ENCODE data around the gene PKP2.

PKP2 gene

DNA sequence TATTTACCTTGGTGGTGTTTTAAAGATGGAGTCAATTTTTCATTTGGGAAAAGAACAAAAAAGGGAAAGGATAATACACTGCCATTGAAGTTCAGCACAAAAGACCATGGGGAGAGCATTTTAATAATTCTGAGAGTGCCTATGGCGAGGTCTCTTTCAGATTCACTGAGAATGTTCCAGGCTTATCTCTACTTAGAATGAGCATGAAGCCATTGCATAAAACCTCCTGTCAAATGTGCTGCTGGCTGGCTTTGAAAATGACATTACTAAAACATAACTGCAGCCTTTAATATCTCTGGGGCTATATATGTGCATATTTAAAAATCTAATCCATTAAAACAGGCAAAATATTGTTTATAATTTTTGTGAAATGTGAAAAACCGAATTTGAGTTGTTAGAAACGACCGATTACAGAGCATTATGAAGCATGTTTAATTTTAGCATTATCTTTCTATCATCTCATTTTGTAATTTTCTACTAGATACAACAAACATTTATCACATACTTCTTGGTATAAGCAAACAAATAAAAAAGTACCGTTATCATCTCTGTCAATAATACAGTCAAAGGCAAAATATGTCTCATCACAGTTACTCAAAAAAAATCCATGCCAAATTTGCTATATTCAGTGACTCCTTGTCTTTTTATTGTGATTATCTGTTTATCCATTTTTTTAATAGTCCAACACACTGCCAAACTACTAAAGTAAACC is 95.2 kb downstream of the PKP2 start:
- no peak for DNase-seq

- no peak for DNase-seq
Measured at GRCh38 chr12:32794281-32794680, 102.3 kb downstream of the PKP2 start.

DNA sequence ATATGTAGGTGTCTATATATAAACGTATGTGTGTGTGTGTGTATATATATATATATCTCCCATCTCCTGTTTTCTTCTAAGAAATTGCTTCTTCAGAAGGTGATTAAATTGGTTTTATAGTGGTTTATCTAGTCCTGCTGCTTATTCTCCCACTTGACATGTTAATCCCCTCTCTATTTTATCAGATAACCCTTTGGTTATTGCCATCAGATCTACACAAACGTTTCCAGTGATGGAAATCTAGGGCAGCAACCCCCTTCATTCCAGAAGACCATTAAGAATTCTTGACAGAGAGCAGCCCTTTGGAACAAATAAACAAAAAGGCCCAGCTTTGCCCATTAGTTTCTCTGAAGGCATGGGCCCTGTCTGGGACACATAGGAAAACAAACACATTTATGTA is 106.7 kb downstream of the PKP2 start:
- DNase-seq = no peak

DNA sequence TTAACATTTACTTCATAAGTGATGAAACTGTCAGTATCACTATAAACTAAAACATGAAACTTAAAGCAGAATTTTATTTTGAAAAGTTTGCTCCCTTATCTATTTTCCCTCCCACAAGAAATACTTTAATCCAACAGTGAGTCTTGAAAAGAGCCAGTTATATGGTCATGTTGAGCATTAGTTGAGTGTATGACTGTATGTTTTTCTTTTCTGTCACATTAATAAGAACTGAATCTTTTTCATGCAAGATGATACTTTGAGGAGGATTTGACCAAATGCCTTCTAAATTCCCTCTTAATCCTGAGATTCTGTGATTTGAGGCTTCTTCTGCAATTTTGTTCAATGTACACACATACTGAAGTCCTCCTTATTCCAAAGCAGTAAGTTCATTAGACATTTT is 107.1 kb downstream of the PKP2 start:
- no peak for DNase-seq

DNA sequence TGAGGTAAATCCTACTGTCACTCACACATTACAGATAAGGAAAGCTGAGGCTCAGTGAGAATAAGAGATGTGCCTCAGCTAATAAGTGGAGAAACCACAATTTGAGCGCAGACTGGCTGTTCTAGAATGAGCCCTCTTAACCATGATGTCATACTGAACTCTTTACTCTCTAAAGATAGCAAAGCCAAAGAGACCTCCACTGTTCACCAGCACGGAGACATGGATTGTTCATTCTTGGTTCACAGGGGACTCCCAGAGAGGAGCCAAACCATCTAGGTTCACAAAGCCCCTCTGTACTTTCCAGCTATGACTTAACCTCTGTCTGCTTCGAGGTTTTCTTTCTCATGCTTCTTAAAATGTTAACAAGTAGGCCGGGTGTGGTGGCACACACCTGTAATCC is 108.2 kb downstream of the PKP2 start:
- no peak for DNase-seq

DNA sequence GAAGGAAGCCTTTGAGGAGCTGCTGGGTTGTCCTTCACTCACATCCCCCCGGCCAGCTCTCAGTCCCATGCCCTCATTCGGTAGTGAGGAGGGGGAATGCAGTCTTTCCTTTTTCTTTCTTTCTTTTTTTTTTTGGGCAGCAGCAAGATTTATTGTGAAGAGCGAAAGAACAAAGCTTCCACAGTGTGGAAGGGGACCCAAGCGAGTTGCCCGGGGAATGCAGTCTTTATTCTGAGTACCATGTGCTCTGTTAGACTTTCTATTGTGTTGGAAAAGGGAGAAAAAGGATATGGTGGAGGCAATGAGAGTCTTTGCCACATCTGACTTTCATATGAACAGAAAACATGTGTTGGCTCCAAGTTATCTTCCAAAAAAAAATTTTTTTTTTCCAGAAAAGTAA is 111.0 kb downstream of the PKP2 start:
- DNase-seq = no peak

- no peak for DNase-seq
Measured at GRCh38 chr12:32783029-32783428, 113.5 kb downstream of the PKP2 start.

- DNase-seq = no peak
Measured at GRCh38 chr12:32780071-32780470, 116.5 kb downstream of the PKP2 start.

- DNase-seq = no peak
Measured at GRCh38 chr12:32777691-32778175, 118.8 kb downstream of the PKP2 start.

DNA sequence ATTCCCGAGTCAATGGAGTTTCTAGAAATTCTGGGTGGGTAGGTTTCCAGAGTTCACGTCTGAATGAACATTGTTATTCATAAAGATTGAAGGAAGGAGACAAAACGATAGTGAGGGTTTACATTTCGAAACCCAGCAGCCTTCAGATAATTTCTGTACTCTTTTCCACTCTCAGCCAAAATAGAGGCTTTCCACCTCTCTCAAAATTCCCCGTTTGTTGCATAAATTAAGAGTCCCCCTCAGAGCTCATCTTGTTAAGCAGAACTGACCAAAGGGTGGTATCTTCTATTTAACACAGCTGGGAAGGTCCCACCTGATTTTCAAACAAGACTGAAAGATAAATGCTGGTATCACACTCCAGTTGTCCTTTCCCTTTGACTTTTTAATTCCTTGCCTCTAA is 119.4 kb downstream of the PKP2 start:
- no peak for DNase-seq

- no peak for DNase-seq
Measured at GRCh38 chr12:32776258-32776657, 120.3 kb downstream of the PKP2 start.

- DNase-seq = no peak
Measured at GRCh38 chr12:32773691-32774090, 122.9 kb downstream of the PKP2 start.

GRCh38 chr12:32770141-32770540 is 126.4 kb downstream of the PKP2 start:
- no peak for DNase-seq

DNA sequence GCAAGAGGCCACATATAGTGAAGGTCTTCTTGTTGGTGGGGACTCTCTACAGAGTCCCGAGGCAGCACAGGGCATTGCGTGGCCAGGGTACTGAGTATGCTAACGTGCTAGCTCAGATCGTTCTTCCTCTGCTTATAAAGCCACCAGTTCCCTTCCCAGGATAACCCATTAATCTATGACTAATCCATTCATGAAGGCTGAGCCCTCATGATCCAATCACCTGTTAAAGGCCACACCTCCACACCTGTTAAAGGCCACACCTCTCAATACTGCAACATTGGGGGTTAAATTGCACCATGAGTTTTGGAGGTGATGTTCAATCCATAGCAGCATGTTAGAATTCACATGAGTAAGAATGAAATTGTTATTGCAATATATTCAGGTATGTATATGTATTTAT is 128.1 kb downstream of the PKP2 start:
- DNase-seq = no peak

DNA sequence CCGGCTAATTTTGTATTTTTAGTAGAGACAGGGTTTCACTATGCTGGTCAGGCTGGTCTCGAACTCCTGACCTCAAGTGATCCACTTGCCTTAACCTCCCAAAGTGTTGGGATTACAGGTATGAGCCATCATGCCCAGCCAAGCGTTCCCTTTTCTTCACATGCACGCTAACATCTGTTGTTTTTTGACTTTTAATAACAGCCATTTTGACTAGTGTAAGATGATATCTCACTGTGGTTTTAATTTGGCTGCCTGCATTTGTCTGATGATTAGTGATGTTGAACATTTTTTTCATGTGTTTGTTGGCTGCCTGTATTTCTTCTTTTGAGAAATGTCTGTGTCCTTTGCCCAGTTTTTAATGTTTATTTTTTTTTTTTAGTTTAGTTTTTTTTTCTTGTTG is 130.7 kb downstream of the PKP2 start:
- DNase-seq = peak; percentile 40

- no peak for DNase-seq
Measured at GRCh38 chr12:32761716-32762115, 134.9 kb downstream of the PKP2 start.

DNA sequence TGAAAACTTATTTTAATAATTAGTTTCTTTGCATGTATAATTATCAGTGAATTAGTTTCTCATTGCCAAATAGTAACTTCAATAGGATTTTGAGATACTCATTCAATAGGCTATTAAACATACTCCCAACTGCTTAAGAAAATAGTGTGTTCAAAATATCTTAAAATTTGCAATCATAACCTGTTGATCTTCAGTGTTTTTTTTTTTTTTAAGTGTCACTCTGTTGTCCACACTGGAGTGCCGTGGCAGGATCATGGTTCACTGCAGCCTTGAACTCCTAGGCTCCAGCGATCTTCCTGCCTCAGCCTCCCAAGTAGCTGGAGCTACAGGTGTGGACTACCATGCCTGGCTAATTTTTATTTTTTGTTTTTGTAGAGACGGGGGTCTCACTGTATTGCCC is 139.4 kb downstream of the PKP2 start:
- DNase-seq = no peak

- no peak for DNase-seq
Measured at GRCh38 chr12:32756476-32757066, 140.0 kb downstream of the PKP2 start.

GRCh38 chr12:32755654-32756475 is 140.7 kb downstream of the PKP2 start, which contains the start of gene YARS2:
Gene YARS2 (minus strand): TSS chr12:32755897. CDS start chr12:32755874, 23 bp downstream.
- peak; percentile 92 for DNase-seq

GRCh38 chr12:32755051-32755653 is 141.4 kb downstream of the PKP2 start:
- no peak for DNase-seq

GRCh38 chr12:32754111-32754510 is 142.5 kb downstream of the PKP2 start:
- no peak for DNase-seq

DNA sequence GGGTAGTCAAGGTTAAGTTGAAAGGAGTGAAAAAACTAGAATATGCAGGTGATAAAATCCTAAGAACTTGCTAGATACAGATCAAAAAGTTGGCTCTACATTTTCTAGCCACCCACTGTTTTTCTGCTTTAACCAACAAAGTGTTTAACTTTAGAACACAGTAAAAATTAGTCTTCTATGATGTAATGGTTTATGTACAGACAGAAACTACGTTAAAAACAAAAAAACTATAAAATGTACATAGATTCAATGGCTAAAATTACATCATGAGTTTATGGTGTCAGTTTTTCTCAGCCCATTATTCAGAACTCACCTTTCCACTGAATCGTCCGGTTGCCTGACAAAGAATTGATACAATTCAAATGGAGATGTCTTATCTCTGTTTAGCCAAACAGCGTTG is 143.0 kb downstream of the PKP2 start:
- no peak for DNase-seq

DNA sequence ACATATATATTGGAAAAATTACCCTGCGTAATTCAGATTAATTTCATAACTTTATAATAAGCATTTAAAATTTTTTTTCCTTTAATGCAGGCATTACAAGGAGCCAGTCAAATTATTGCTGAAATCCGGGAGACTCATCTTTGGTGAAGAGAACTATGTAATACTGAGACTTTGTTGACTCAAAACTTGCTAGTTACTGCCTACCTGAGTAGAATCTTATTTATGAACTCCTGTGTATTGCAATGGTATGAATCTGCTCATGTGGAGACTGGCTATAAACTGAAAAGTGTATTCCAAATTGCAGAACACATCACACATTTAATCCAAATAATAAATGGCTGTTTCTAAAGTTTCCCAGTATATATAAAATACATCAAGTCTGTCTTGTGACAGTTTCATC is 153.3 kb downstream of the PKP2 start:
- DNase-seq = no peak

Data from NCI-H2107 (cell line).